HEK293T (cell line): ENCODE results near the gene AFG3L2.

Experiments
- ARNT ChIP-seq: fragments of 450-650 bp; IDR thresholded peaks from 2 replicates; pipeline ENCODE4 v1.6.1; 2017; ENCODE audit warnings: mild to moderate bottlenecking
- BHLHE40 ChIP-seq: fragments of 450-650 bp; IDR thresholded peaks from 2 replicates; pipeline ENCODE4 v1.6.1; 2016; ENCODE audit warnings: mild to moderate bottlenecking, moderate library complexity, borderline replicate concordance
- ELF4 ChIP-seq: fragments of 450-650 bp; IDR thresholded peaks from 2 replicates; pipeline ENCODE4 v1.6.1; 2017; ENCODE audit warnings: antibody characterized with exemption
- FOXA1 ChIP-seq: fragments of 450-650 bp; IDR thresholded peaks from 2 replicates; pipeline ENCODE4 v1.6.1; 2016; ENCODE audit warnings: mild to moderate bottlenecking
- FOXK2 ChIP-seq: fragments of 450-650 bp; IDR thresholded peaks from 2 replicates; pipeline ENCODE4 v1.6.1; 2016; ENCODE audit warnings: mild to moderate bottlenecking
- FOXM1 ChIP-seq: fragments of 450-650 bp; IDR thresholded peaks from 2 replicates; pipeline ENCODE4 v1.6.1; 2017; ENCODE audit warnings: mild to moderate bottlenecking, borderline replicate concordance
- LEF1 ChIP-seq: fragments of 450-650 bp; IDR thresholded peaks from 2 replicates; pipeline ENCODE4 v1.6.1; 2017; ENCODE audit warnings: mild to moderate bottlenecking, borderline replicate concordance
- NFRKB ChIP-seq: fragments of 450-650 bp; IDR thresholded peaks from 2 replicates; pipeline ENCODE4 v1.6.1; 2016; ENCODE audit warnings: mild to moderate bottlenecking, moderate library complexity
- SP1 ChIP-seq: fragments of 450-650 bp; IDR thresholded peaks from 2 replicates; pipeline ENCODE4 v1.6.1; 2017
- SUZ12 ChIP-seq: fragments of 450-650 bp; IDR thresholded peaks from 2 replicates; pipeline ENCODE4 v1.6.1; 2016; ENCODE audit warnings: mild to moderate bottlenecking
- TARDBP ChIP-seq: fragments of 450-650 bp; IDR thresholded peaks from 2 replicates; pipeline ENCODE4 v1.6.1; 2016
- ZNF384 ChIP-seq: fragments of 450-650 bp; IDR thresholded peaks from 2 replicates; pipeline ENCODE4 v1.6.1; 2016

GRCh38 chr18:12401881-12402280 is 24.9 kb upstream of the AFG3L2 start:
- TF ChIP-seq ARNT (no peak), SP1 (no peak), ELF4 (no peak), LEF1 (no peak), NFRKB (no peak), FOXK2 (no peak), SUZ12 (no peak), FOXA1 (no peak), ZNF384 (no peak), FOXM1 (no peak), TARDBP (no peak), BHLHE40 (no peak)
